Uterus (tissue), 4 donors: ENCODE data around the gene TOM1L1. TPM values are rescaled to one million over a fixed set of nuclear protein-coding genes. Genes with fewer than 3 reads are reported as not detected.

Experiments
- DNase-seq, 2 donors: peaks; one replicate each; pipeline ENCODE4 v3.0.0-alpha.2; 2019 to 2020
- H3K27ac ChIP-seq, 2 donors: fragments of 200-600 bp; sonication (generic); 1 replicate in 1 of 2; 2 replicates in 1 of 2; pipeline ENCODE4 v1.5.1; 2016 to 2018
- H3K27me3 ChIP-seq, 2 donors: fragments of 200-600 bp; sonication (generic); one replicate each; pipeline ENCODE4 v1.5.1; 2018 to 2019; ENCODE audit warnings: control low read depth in 1 of 2
- H3K36me3 ChIP-seq, 2 donors: fragments of 200-600 bp; sonication (generic); one replicate each; pipeline ENCODE4 v1.5.1; 2019; ENCODE audit warnings: control low read depth in 1 of 2
- H3K4me1 ChIP-seq, 2 donors: fragments of 200-600 bp; sonication (generic); one replicate each; pipeline ENCODE4 v1.5.1; 2018 to 2019; ENCODE audit warnings: control low read depth in 1 of 2
- H3K4me3 ChIP-seq, 2 donors: fragments of 200-600 bp; sonication (generic); 1 replicate in 1 of 2; 2 replicates in 1 of 2; pipeline ENCODE4 v1.5.1; 2018 to 2019; ENCODE audit warnings: mild to moderate bottlenecking in 1 of 2
- H3K9me3 ChIP-seq, 2 donors: fragments of 200-600 bp; sonication (generic); one replicate each; pipeline ENCODE4 v1.5.1; 2019; ENCODE audit warnings: control low read depth in 1 of 2
- CTCF ChIP-seq, 4 experiments: fragments of 200-600 bp in 2 of 4; fragments of 450-650 bp in 2 of 4; sonication (generic) in 2 of 4; IDR thresholded peaks; one replicate each; pipeline ENCODE4 v1.5.1; 2016 to 2019; ENCODE audit warnings: antibody characterized with exemption in 4 of 4, mild to moderate bottlenecking in 2 of 4, moderate library complexity in 1 of 4
- POLR2A ChIP-seq, 2 donors: fragments of 450-650 bp; IDR thresholded peaks; one replicate each; pipeline ENCODE4 v1.6.1; 2016; ENCODE audit warnings: antibody characterized with exemption in 2 of 2, mild to moderate bottlenecking in 1 of 2, moderate library complexity in 1 of 2
- intact Hi-C: fragments of 100-400 bp; cut with DNase I; formaldehyde crosslinking; loops from one replicate; pipeline ENCODE4 v1.15.1; 2023; ENCODE audit warnings: low total_unique reads
- total RNA-seq, 4 donors: library from RNA; depleted of rRNA in 3 of 4; stranded (reverse); fragments of >200 nt in 3 of 4; gene quantifications; one replicate each; pipeline versions ENCODE4 v1.1.0 to v1.2.4, GENCODE V29; 2014 to 2023
- donor health status: DM: yes; HTN: yes; CAD: no.

Gene TOM1L1
- total RNA-seq, 4 donors from 2014 or later: 3.1 to 37.1 (median 20.9) TPM

- Histone ChIP-seq H3K36me3 (no peaks in the 10 kb centered on the region), H3K9me3 (no peaks in the 10 kb centered on the region), H3K27ac (no peak overlapping the region), H3K27me3 (no peaks in the 10 kb centered on the region), H3K4me1 (no peaks in the 10 kb centered on the region), H3K4me3 (no peak overlapping the region)
- intact Hi-C loops: no loop called here
- TF ChIP-seq CTCF (IDR thresholded peaks at IDR 0.05) (no peak), POLR2A (IDR thresholded peaks at IDR 0.05) (no peak)
- no peak for DNase-seq
These were observed 40.6 kb downstream of the TOM1L1 start for GRCh38 chr17:54941285-54941684.

GRCh38 chr17:54944796-54945195 lies 44.1 kb downstream of the TOM1L1 start:
- H3K4me1 ChIP-seq: no peaks in the 10 kb centered on the region
- H3K27me3 ChIP-seq: no peaks in the 10 kb centered on the region
- intact Hi-C loops: no loop called here
- no peak for TF ChIP-seq CTCF (IDR thresholded peaks at IDR 0.05)
- no peak for TF ChIP-seq POLR2A (IDR thresholded peaks at IDR 0.05)
- no peak for DNase-seq
- no peaks in the 10 kb centered on the region for H3K9me3 ChIP-seq
- H3K27ac ChIP-seq: no peak overlapping the region
- no peaks in the 10 kb centered on the region for H3K36me3 ChIP-seq
- H3K4me3 ChIP-seq: no peak overlapping the region

GRCh38 chr17:54945231-54945630 lies 44.6 kb downstream of the TOM1L1 start:
- no peaks in the 10 kb centered on the region for H3K4me1 ChIP-seq
- H3K36me3 ChIP-seq: no peaks in the 10 kb centered on the region
- no peak overlapping the region for H3K4me3 ChIP-seq
- H3K9me3 ChIP-seq: no peaks in the 10 kb centered on the region
- TF ChIP-seq CTCF (IDR thresholded peaks at IDR 0.05): no peak
- TF ChIP-seq POLR2A (IDR thresholded peaks at IDR 0.05): no peak
- H3K27me3 ChIP-seq: no peaks in the 10 kb centered on the region
- DNase-seq: no peak
- intact Hi-C loops: no loop called here
- H3K27ac ChIP-seq: no peak overlapping the region

- no peak overlapping the region for H3K27ac ChIP-seq
These were observed 45.0 kb downstream of the TOM1L1 start for GRCh38 chr17:54945671-54946070.

GRCh38 chr17:54947396-54947795 lies 46.7 kb downstream of the TOM1L1 start:
- TF ChIP-seq POLR2A (IDR thresholded peaks at IDR 0.05) (no peak), CTCF (IDR thresholded peaks at IDR 0.05) (no peak)
- DNase-seq: no peak
- H3K27me3 ChIP-seq: no peaks in the 10 kb centered on the region
- intact Hi-C loops: no loop called here
- no peaks in the 10 kb centered on the region for H3K36me3 ChIP-seq
- no peak overlapping the region for H3K4me3 ChIP-seq
- H3K9me3 ChIP-seq: no peaks in the 10 kb centered on the region
- H3K27ac ChIP-seq: no peak overlapping the region
- H3K4me1 ChIP-seq: no peaks in the 10 kb centered on the region

More at GRCh38 chr17:54945671-54946070, 45.0 kb downstream of the TOM1L1 start:
- intact Hi-C loops: no loop called here
- Histone ChIP-seq H3K36me3 (no peaks in the 10 kb centered on the region), H3K4me3 (no peak overlapping the region), H3K4me1 (no peaks in the 10 kb centered on the region), H3K27me3 (no peaks in the 10 kb centered on the region), H3K9me3 (no peaks in the 10 kb centered on the region)
- no peak for DNase-seq
- TF ChIP-seq POLR2A (IDR thresholded peaks at IDR 0.05): no peak
- no peak for TF ChIP-seq CTCF (IDR thresholded peaks at IDR 0.05)
